CD1c-positive myeloid dendritic cell (primary cell): ENCODE measurements around the gene APCDD1.

Experiments
- DNase-seq: peaks from one replicate; pipeline ENCODE4 v3.0.0-alpha.2; 2016; ENCODE audit errors: extremely low spot score

The APCDD1 gene

DNA sequence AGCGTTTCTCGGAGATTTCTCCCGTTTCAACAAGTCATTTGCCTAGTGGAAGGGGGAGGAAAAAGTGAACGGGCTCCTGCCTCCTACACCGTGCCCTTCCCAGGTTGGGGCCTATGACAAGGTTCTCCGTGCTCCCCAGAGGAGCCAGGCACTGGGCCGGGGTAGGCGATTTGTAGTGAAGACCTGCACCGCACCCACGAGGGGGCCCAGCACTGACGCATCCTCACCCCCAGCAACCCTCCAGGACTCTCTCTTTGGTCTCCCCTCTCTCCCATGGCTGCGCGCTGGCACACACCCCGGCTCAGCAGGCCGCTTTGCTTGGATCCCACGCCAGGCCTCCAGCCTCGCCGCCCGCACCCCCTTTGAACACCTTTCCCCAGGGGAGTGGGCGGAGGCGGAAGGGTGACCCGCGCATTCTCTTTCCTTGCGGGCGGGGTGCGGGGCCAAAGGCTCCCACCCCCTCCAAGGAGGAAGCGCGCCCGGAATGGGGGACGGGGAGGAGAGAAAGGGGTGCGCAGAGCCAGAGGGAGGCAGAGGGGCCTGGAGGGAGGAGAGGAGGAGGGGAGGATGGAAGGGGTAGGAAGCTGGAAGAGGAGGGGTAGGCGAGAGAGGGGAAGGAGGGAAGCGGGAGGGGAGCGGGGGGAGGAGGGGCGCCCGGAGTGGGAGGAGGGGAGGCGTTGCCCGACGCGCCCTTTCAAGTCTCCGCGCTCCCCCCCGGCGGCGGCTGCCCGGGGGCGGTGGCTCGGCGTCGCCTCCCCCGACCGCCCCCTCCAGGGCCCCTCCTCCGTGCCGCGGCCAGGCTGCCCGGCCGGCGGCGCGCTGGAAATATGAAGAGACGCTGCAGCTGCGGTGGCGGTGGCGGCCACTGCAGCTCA is at the start of gene APCDD1:
Gene APCDD1 (plus strand): TSS at position 830 of the 875 bp plus-strand sequence. CDS start 347 bp downstream, outside the sequence.
- DNase-seq = no peak

GRCh38 chr18:10405014-10405493 is 49.4 kb upstream of the APCDD1 start:
- no peak for DNase-seq

- no peak for DNase-seq
Measured at GRCh38 chr18:10405816-10406663, 48.4 kb upstream of the APCDD1 start.

DNA sequence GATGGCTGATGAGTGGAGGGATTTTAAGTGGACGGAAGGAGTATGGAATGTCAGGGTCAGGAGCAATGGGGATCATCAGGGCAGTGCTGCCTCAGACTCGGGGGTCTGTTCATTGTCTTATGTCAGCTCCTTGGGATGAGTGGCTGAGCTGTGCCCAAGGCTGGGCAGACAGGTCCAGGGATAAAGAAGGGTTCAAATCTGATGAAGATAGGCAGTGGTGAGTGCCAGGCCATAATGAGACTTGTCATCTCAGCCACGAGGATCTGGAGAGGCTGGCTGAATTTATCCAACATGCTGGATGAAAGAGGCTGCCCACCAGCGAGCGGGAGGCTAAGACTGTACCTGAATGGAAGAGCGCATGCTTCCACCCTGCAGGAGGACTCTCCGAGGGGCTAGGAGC is 46.3 kb upstream of the APCDD1 start:
- DNase-seq = no peak

GRCh38 chr18:10409041-10409440 is 45.4 kb upstream of the APCDD1 start:
- DNase-seq = no peak

GRCh38 chr18:10410472-10411308 is 43.7 kb upstream of the APCDD1 start:
- no peak for DNase-seq

GRCh38 chr18:10412933-10413332 is 41.5 kb upstream of the APCDD1 start:
- DNase-seq = no peak

GRCh38 chr18:10413722-10414121 is 40.7 kb upstream of the APCDD1 start:
- DNase-seq = no peak

- DNase-seq = no peak
Measured at GRCh38 chr18:10414293-10414842, 40.1 kb upstream of the APCDD1 start.

- DNase-seq = no peak
Measured at GRCh38 chr18:10416065-10416464, 38.4 kb upstream of the APCDD1 start.

GRCh38 chr18:10417191-10417590 is 37.2 kb upstream of the APCDD1 start:
- no peak for DNase-seq

DNA sequence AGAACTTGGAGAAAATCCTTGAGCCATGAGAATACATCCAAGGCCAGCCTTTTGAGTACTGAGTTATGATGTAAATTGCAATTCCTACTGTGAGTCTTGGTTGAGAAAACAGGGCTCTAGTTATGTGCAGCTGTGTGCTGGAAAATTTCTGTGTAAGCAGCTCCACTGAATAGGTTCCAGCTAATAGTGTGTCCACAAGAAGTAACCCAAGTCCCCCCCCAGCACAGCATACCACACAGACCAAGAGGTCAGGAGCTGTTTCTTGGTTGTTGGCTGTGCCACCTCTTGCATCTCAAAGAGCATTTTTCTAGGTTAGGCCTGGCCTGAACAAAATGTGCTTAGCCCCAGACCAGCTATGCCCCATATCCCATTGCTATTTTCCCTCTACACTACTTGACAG is 36.8 kb upstream of the APCDD1 start:
- no peak for DNase-seq

- DNase-seq = no peak
Measured at GRCh38 chr18:10418836-10419235, 35.6 kb upstream of the APCDD1 start.

DNA sequence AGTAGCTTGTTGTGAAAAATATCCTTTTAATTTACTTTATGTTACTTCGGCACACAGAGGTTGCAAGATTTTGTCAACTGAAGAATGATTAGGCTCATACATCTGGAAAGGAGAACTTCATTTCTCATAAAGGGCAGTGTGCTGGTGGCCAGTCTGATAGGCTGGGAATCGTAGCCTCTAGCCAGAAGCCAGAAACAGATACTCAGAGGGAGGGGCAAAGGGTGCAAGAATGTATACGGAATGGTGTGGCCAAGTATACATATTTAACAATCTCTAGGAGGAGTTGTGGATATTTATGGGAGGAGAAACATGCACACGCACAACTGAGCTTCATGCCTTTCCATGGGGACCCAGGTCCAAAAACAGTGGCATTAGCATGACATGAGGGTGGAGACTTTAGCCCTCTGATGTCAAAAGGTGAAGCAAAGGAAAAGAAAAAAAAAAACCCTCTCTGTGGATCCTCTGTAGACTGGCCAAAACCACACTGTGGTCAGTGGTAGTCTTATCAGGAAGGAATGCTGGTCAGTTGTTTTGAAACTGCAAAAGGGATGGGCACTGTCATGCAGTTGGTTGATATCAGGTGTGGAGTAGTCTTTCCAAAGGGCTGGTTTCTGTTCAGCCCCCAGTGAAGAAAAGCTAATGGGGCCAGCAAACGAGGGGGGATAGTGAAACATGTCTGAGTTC is 34.9 kb upstream of the APCDD1 start:
- DNase-seq = no peak

GRCh38 chr18:10420561-10421352 is 33.7 kb upstream of the APCDD1 start:
- DNase-seq = no peak

GRCh38 chr18:10421859-10422258 is 32.6 kb upstream of the APCDD1 start:
- no peak for DNase-seq

DNA sequence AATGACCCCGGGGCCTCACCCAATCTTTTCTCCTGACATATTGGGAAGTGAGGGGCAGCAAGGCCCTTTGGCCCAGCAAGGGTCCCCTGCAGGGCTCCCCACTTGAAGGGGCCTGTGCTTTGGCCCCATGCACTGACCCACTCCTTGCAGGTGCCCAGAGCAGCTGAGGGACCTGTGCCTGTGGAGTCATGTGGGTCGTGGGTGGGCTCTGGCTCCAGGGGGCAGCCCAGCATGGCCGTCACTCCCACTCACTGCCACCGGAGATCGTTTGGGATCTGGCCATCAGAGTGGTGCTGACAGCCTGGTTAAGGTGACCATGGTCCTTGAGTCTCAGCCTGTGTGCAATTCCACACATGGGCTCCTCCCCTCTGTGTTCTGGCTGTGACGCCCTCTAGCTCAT is 31.7 kb upstream of the APCDD1 start:
- no peak for DNase-seq

DNA sequence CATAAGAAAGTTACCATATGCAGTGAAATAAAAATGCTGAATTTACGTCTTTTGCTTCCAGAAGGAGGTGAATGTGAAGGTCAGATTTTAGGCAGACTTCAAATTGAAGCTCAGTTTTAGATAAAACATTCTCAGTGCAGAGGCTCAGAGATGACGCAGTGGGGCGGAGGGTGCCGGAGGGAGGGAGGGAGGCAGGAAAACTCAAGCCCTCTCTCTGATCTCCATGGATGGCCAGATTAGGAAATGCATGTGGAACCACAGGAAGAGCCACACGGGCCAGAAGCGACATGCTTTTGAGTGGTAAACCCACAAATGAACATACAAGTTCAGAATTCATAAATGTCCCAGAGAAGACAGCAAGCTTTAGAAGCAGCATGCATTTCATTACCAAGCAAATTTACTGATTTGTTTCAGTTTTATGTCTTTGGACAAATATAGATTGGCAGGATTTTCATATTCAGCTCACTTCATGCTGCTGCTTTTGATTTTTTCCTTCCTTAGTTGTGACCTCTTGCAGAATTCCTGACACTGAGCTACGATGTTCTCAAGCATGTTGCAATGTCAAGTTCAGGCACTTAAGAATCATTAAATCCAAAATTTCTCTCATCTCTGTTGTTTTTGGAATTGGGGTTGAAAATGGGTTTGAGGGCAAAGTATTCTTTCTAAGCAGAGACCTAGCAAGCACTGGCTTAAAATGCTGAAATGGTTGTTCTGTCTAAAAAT is 29.7 kb upstream of the APCDD1 start:
- DNase-seq = no peak

GRCh38 chr18:10430677-10431076 is 23.8 kb upstream of the APCDD1 start:
- DNase-seq = no peak
